Panc1 (cell line): ENCODE data around the gene BTLA. TPM values are rescaled to one million over a fixed set of nuclear protein-coding genes. Genes with fewer than 3 reads are reported as not detected.

ENCODE experiments used
- ATAC-seq: fragments of 200-7000 bp; cut with Tn5 transposase; 2 replicates; pipeline ENCODE4 v1.9.1; 2020; ENCODE audit warnings: mild to moderate bottlenecking, moderate library complexity
- BruUV-seq: library from RNA; stranded (reverse); fragments of 400-500 nt; replicated peaks from 2 replicates; lab custom pipeline; 2021; lab: Mats Ljungman, UMichigan
- CTCF ChIA-PET: fragments of 300-600 bp; sonication (Branson Sonifier 250); formaldehyde crosslinking; loops from one replicate; lab custom pipeline; 2022; ENCODE audit warnings: antibody characterized with exemption; lab: Charles Lee
- POLR2A ChIA-PET: fragments of 300-600 bp; sonication (Branson Sonifier 250); formaldehyde crosslinking; loops from one replicate; lab custom pipeline; 2022; ENCODE audit warnings: antibody characterized with exemption; lab: Charles Lee
- DNase-seq: peaks from one replicate; pipeline ENCODE4 v3.0.0-alpha.2; 2010; ENCODE audit warnings: low read depth, low spot score
- H3K27ac ChIP-seq: 2 replicates; pipeline ENCODE4 v1.5.1; 2011; ENCODE audit warnings: mild to moderate bottlenecking, low read length, inconsistent platforms
- H3K27me3 ChIP-seq: fragments of 200-500 bp; sonication (Bioruptor generic); 2 replicates; pipeline ENCODE4 v1.6.0; 2014; ENCODE audit warnings: low read length, inconsistent platforms; ENCODE audit not compliant: control insufficient read depth, insufficient read depth
- H3K36me3 ChIP-seq: fragments of 200-500 bp; sonication (Bioruptor generic); 2 replicates; pipeline ENCODE4 v1.5.1; 2014; ENCODE audit warnings: inconsistent platforms, mild to moderate bottlenecking, low read length, moderate library complexity; ENCODE audit not compliant: control insufficient read depth, insufficient read depth
- H3K4me1 ChIP-seq: 2 replicates; pipeline ENCODE4 v1.5.1; 2011; ENCODE audit warnings: inconsistent platforms, mild to moderate bottlenecking, low read length, moderate library complexity; ENCODE audit not compliant: control insufficient read depth, insufficient read depth
- H3K4me3 ChIP-seq, 2 experiments: 2 replicates each; pipeline ENCODE4 v1.5.1; 2011 to 2012; ENCODE audit warnings: low read depth in 2 of 2, low read length in 2 of 2, mild to moderate bottlenecking in 2 of 2, inconsistent platforms in 1 of 2, moderate library complexity in 1 of 2
- H3K9me3 ChIP-seq: fragments of 200-500 bp; sonication (Bioruptor generic); 2 replicates; pipeline ENCODE4 v1.5.1; 2014; ENCODE audit warnings: low read depth, mild to moderate bottlenecking, inconsistent platforms, low read length, moderate library complexity; ENCODE audit not compliant: control insufficient read depth, insufficient read depth
- POLR2AphosphoS5 ChIP-seq: IDR thresholded peaks from 2 replicates; pipeline ENCODE4 v1.6.1; 2012; ENCODE audit warnings: mild to moderate bottlenecking, low read depth, low read length, moderate library complexity
- REST ChIP-seq, 2 experiments: IDR thresholded peaks; 2 replicates each; pipeline ENCODE4 v1.6.1; 2011 to 2012; ENCODE audit warnings: low read depth in 2 of 2, control low read depth in 1 of 2, low read length in 1 of 2, mild to moderate bottlenecking in 1 of 2, moderate library complexity in 1 of 2; ENCODE audit not compliant: insufficient read depth in 1 of 2
- SIN3A ChIP-seq: IDR thresholded peaks from 2 replicates; pipeline ENCODE4 v1.6.1; 2012; ENCODE audit warnings: low read depth, mild to moderate bottlenecking, low read length, moderate library complexity, borderline replicate concordance; ENCODE audit not compliant: insufficient read depth
- TCF7L2 ChIP-seq: IDR thresholded peaks from 2 replicates; pipeline ENCODE4 v1.6.1; 2011; ENCODE audit warnings: mild to moderate bottlenecking, low read depth, low read length, inconsistent platforms
- in situ Hi-C: cut with HindIII; loops from 2 replicates; pipeline ENCODE4 v1.10.0; 2016; ENCODE audit warnings: low sequenced_read_pairs, low pct_unique_long_range_greater_than_20kb
- intact Hi-C: fragments of 100-400 bp; cut with micrococcal nuclease; formaldehyde crosslinking; loops from one replicate; pipeline ENCODE4 v1.10.0; 2022; ENCODE audit not compliant: unreplicated experiment
- total RNA-seq: library from RNA; stranded (reverse); gene quantifications from one replicate; pipeline ENCODE4 v1.2.1, GENCODE V29; 2021; ENCODE audit not compliant: unreplicated experiment
- TF ChIP-seq, protein P1 (sequence below): fragments of 450-650 bp; IDR thresholded peaks from 2 replicates; pipeline ENCODE4 v1.5.1; 2017; ENCODE audit warnings: mild to moderate bottlenecking

Gene BTLA
- total RNA-seq, 1 experiment from 2014 or later, result not detected

- no peaks in the 10 kb centered on the region for H3K9me3 ChIP-seq
- no peak for TF ChIP-seq POLR2AphosphoS5
- no peak for TF ChIP-seq REST (IDR thresholded peaks at IDR 0.05; ENCODE audit: insufficient read depth in 1 of 2, low read depth in 2 of 2, low read length in 1 of 2)
- TF ChIP-seq SIN3A, result no peak
- TF ChIP-seq, protein P1, sequence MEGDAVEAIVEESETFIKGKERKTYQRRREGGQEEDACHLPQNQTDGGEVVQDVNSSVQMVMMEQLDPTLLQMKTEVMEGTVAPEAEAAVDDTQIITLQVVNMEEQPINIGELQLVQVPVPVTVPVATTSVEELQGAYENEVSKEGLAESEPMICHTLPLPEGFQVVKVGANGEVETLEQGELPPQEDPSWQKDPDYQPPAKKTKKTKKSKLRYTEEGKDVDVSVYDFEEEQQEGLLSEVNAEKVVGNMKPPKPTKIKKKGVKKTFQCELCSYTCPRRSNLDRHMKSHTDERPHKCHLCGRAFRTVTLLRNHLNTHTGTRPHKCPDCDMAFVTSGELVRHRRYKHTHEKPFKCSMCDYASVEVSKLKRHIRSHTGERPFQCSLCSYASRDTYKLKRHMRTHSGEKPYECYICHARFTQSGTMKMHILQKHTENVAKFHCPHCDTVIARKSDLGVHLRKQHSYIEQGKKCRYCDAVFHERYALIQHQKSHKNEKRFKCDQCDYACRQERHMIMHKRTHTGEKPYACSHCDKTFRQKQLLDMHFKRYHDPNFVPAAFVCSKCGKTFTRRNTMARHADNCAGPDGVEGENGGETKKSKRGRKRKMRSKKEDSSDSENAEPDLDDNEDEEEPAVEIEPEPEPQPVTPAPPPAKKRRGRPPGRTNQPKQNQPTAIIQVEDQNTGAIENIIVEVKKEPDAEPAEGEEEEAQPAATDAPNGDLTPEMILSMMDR, result no peak
- TF ChIP-seq TCF7L2, result no peak
- no peak overlapping the region for H3K27ac ChIP-seq
- no peak overlapping the region for H3K4me3 ChIP-seq
- DNase-seq (no peak), ATAC-seq (no peak)
- ChIA-PET CTCF (no interaction called here), POLR2A (no interaction called here)
- no peaks in the 10 kb centered on the region for H3K4me1 ChIP-seq
- in situ Hi-C loops, result no loop called here
- no peaks in the 10 kb centered on the region for H3K27me3 ChIP-seq
- BruUV-seq, result no TSS peak
- H3K36me3 ChIP-seq, result no peaks in the 10 kb centered on the region
- intact Hi-C loops, result no loop called here
Measured at GRCh38 chr3:112505907-112506306, 6.6 kb upstream of the BTLA start.

- Histone ChIP-seq H3K4me1 (no peaks in the 10 kb centered on the region), H3K9me3 (no peaks in the 10 kb centered on the region), H3K27me3 (no peaks in the 10 kb centered on the region; the same call in 1 of the 2 replicates), H3K4me3 (no peak overlapping the region), H3K36me3 (no peaks in the 10 kb centered on the region), H3K27ac (no peak overlapping the region)
- TF ChIP-seq SIN3A, result no peak
- TF ChIP-seq, protein P1, result no peak
- TF ChIP-seq TCF7L2, result no peak
- TF ChIP-seq REST (IDR thresholded peaks at IDR 0.05; ENCODE audit: insufficient read depth in 1 of 2, low read depth in 2 of 2, low read length in 1 of 2), result no peak
- no peak for TF ChIP-seq POLR2AphosphoS5
- intact Hi-C loops (no loop called here), in situ Hi-C loops (no loop called here)
- no TSS peak for BruUV-seq
- CTCF ChIA-PET, result no interaction called here
- no peak for ATAC-seq
- POLR2A ChIA-PET, result no interaction called here
- DNase-seq, result no peak
Measured at GRCh38 chr3:112504123-112504522, 4.9 kb upstream of the BTLA start.
